NT2/D1 (cell line): ENCODE data around the gene ARMC8.

ENCODE experiments used
- SUZ12 ChIP-seq: IDR thresholded peaks from 2 replicates; pipeline ENCODE4 v1.6.1; 2011; ENCODE audit not compliant: insufficient read length, insufficient read depth; ENCODE audit errors: extremely low read depth
- YY1 ChIP-seq: IDR thresholded peaks from 2 replicates; pipeline ENCODE4 v1.6.1; 2011; ENCODE audit not compliant: insufficient read length, insufficient read depth
- ZNF274 ChIP-seq: IDR thresholded peaks from 2 replicates; pipeline ENCODE4 v1.6.1; 2011; ENCODE audit warnings: mild to moderate bottlenecking, low read depth, low read length

DNA sequence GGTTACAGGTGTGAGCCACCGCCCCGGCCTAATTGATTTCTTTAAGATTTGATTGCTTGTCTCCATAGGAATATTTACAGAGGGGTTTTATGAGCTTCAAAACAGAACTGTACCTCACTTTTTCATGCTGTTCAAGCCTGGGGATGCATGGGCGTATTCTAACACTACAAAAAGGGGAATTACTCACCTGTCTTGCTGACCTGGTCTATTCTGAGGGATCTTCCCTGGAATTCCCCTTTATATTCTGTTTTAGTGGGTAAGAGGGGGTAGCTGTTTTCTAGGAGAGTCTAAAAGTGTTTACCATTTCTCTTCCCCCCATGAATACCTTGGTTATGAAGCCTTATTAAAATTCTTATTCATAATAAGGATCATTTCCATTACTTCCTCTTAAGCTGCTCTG lies 94.5 kb downstream of the ARMC8 start:
- TF ChIP-seq ZNF274 (no peak), YY1 (no peak), SUZ12 (no peak)
